Colonic mucosa (tissue), 4 donors: ENCODE data around the gene CHST8. TPM values are rescaled to one million over a fixed set of nuclear protein-coding genes. Genes with fewer than 3 reads are reported as not detected.
"Not testable (repeated sequence)": the region's sequence is repeated elsewhere in the genome, so short reads cannot be mapped to it uniquely, and the experiment has no call there.

Experiments
- DNase-seq: peaks from one replicate; pipeline ENCODE4 v3.0.0-alpha.2; 2020
- H3K27ac ChIP-seq: fragments of 200-600 bp; one replicate; pipeline ENCODE4 v1.8.0; 2021
- H3K27me3 ChIP-seq: fragments of 200-600 bp; one replicate; pipeline ENCODE4 v1.8.0; 2021
- H3K36me3 ChIP-seq: fragments of 200-600 bp; one replicate; pipeline ENCODE4 v1.8.0; 2021
- H3K4me1 ChIP-seq: fragments of 200-600 bp; one replicate; pipeline ENCODE4 v1.8.0; 2021; ENCODE audit warnings: mild to moderate bottlenecking
- H3K4me3 ChIP-seq: fragments of 200-600 bp; one replicate; pipeline ENCODE4 v1.8.0; 2021
- H3K9ac ChIP-seq, 2 donors: one replicate each; pipeline ENCODE4 v1.7.0; 2013; ENCODE audit warnings: control low read depth in 2 of 2, low read depth in 2 of 2, low read length in 2 of 2
- H3K9me3 ChIP-seq: fragments of 200-600 bp; one replicate; pipeline ENCODE4 v1.8.0; 2021
- CTCF ChIP-seq: fragments of 200-600 bp; IDR thresholded peaks from one replicate; pipeline ENCODE4 v1.8.0; 2022; ENCODE audit warnings: antibody characterized with exemption, mild to moderate bottlenecking
- intact Hi-C: fragments of 100-400 bp; cut with DNase I; formaldehyde crosslinking; loops from one replicate; pipeline ENCODE4 v1.14.1; 2022
- total RNA-seq, 2 donors: library from RNA; stranded (reverse); fragmentation: NEBNext Ultra II Directional in 1 of 2; extraction: Animal tissue kit (Norgen Biotek cat#: 25700) in 1 of 2; gene quantifications; one replicate each; pipeline ENCODE4 v1.2.1, GENCODE V29; 2021
- donor health status: healthy.
- donor health status: DM: no; HTN: no; CAD: no.
- donor health status: DM: no; HTN: no; CAD: no.

Gene CHST8
- total RNA-seq, 2 donors from 2014 or later, result not detected

- no peak overlapping the region for H3K27ac ChIP-seq
- no peak for TF ChIP-seq CTCF
- intact Hi-C loops, result no loop called here
- no peaks in the 10 kb centered on the region for H3K36me3 ChIP-seq
- no peak overlapping the region for H3K4me3 ChIP-seq
- no peak for DNase-seq
- H3K9ac ChIP-seq, result no peak overlapping the region
- H3K9me3 ChIP-seq, result no peaks in the 10 kb centered on the region
- no peaks in the 10 kb centered on the region for H3K27me3 ChIP-seq
- H3K4me1 ChIP-seq, result no peaks in the 10 kb centered on the region
These were observed 192.7 kb downstream of the CHST8 start for GRCh38 chr19:33814181-33815165.

- intact Hi-C loops, result no loop called here
- H3K27ac ChIP-seq, result no peak overlapping the region
- H3K9ac ChIP-seq, result no peak overlapping the region
- no peaks in the 10 kb centered on the region for H3K4me1 ChIP-seq
- H3K4me3 ChIP-seq, result no peak overlapping the region
- no peaks in the 10 kb centered on the region for H3K27me3 ChIP-seq
- H3K36me3 ChIP-seq, result no peaks in the 10 kb centered on the region
- no peak for TF ChIP-seq CTCF
- no peak for DNase-seq
- no peaks in the 10 kb centered on the region for H3K9me3 ChIP-seq
These were observed 193.9 kb downstream of the CHST8 start for GRCh38 chr19:33815380-33816340.

GRCh38 chr19:33818411-33818810 is 196.7 kb downstream of the CHST8 start:
- intact Hi-C loops, result no loop called here
- Histone ChIP-seq H3K9me3 (no peaks in the 10 kb centered on the region), H3K9ac (no peak overlapping the region), H3K27ac (no peak overlapping the region), H3K27me3 (no peaks in the 10 kb centered on the region), H3K4me3 (no peak overlapping the region), H3K36me3 (no peaks in the 10 kb centered on the region), H3K4me1 (no peaks in the 10 kb centered on the region)
- no peak for DNase-seq
- TF ChIP-seq CTCF, result no peak

GRCh38 chr19:33819078-33819477 is 197.3 kb downstream of the CHST8 start:
- H3K27ac ChIP-seq, result not testable (repeated sequence)

GRCh38 chr19:33819506-33819879 is 197.7 kb downstream of the CHST8 start:
- H3K9me3 ChIP-seq, result no peaks in the 10 kb centered on the region
- peak overlapping the region; percentile 13 for H3K27ac ChIP-seq
- no peaks in the 10 kb centered on the region for H3K27me3 ChIP-seq
- no peak for DNase-seq
- no peak for TF ChIP-seq CTCF
- peak overlapping the region in 1 of 2 donors; percentile 0 for H3K9ac ChIP-seq
- intact Hi-C loops, result no loop called here
- no peaks in the 10 kb centered on the region for H3K4me1 ChIP-seq
- no peaks in the 10 kb centered on the region for H3K36me3 ChIP-seq
- peak overlapping the region; percentile 17 for H3K4me3 ChIP-seq

More at GRCh38 chr19:33819078-33819477, 197.3 kb downstream of the CHST8 start:
- H3K4me1 ChIP-seq, H3K36me3 ChIP-seq, intact Hi-C loops, H3K9me3 ChIP-seq, H3K9ac ChIP-seq, DNase-seq, H3K4me3 ChIP-seq, H3K27me3 ChIP-seq: not testable (repeated sequence)
